Stimulated activated CD4-positive, alpha-beta T cell treated with anti-CD3 and anti-CD28 coated beads, Interleukin-12 subunit alpha, Interleukin-12 subunit beta, amount 100 ng/mL, for 24 hours (primary cell): ENCODE results near the gene PKLR.

ENCODE experiments used
- DNase-seq, 2 experiments: peaks; one replicate each; pipeline ENCODE4 v3.0.0-alpha.2; 2020; ENCODE audit warnings: low read depth in 2 of 2

The PKLR gene

DNA sequence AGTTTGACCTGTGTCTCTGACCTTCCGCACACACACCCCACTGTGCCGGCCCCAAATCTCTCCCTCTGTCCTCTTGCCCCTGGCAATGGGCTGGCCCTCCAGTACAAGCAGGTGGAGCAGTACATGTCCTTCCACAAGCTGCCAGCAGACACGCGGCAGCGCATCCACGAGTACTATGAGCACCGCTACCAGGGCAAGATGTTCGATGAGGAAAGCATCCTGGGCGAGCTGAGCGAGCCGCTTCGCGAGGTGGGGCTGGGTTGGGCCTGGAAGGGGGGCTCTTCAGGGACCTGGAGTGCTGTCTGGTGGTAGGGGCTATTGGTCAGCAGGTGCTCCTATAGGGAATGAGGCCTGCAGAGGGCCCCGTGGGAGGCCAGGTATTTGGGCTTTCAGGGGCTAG lies 16.2 kb downstream of the PKLR start:
- DNase-seq = no peak

GRCh38 chr1:155284476-155284875 lies 16.8 kb downstream of the PKLR start:
- DNase-seq = no peak

GRCh38 chr1:155282488-155283091 lies 18.6 kb downstream of the PKLR start:
- no peak for DNase-seq

GRCh38 chr1:155279268-155279667 lies 22.0 kb downstream of the PKLR start:
- DNase-seq = no peak

- DNase-seq = no peak
Observed at GRCh38 chr1:155278689-155279160, 22.5 kb downstream of the PKLR start.

DNA sequence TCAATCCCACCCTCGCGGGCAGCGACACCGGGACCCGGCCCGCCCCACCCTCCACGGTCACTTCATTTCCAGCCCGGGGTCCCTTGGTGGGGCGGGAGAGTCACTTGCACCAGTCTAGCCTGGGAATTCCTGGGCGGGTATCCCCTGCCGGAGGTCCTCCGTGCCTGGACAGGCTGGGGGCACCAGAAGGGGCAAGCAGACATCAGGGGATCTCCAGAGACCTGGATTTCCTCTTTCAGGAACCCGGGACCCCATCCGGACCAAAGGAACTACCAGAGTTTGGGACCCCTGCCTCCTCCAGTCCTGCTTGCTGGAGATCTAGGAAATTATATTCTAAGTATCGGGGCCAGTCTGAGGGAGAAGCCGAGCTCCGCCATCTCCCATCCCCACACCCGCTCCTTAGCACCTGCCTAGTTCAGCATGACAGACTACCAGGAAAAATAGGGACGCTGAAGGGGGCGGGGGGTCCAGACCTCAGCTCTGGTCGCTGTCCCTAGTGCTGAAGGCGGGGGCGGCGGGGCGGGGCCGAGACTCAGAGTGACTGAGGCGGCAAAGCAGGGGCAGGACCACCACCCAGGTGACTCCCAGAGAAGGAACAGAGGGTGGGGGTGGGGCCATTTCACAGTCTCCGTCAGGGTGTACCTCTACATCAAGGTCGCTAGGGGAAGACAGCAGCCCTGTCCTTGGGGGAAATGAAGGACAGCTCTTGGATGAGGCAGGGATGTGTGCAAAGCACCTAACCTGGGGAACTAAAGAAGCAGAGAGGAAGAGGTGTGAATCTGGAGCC lies 23.1 kb downstream of the PKLR start:
- peak in 1 of 2 experiments; percentile 70 for DNase-seq

- DNase-seq = peak; percentile 91 to 98
Observed at GRCh38 chr1:155277070-155277901, 24.0 kb downstream of the PKLR start, which contains the start of gene HCN3. TSS of gene HCN3 (plus strand) at chr1:155277463. CDS start at chr1:155277591, 128 bp downstream.

DNA sequence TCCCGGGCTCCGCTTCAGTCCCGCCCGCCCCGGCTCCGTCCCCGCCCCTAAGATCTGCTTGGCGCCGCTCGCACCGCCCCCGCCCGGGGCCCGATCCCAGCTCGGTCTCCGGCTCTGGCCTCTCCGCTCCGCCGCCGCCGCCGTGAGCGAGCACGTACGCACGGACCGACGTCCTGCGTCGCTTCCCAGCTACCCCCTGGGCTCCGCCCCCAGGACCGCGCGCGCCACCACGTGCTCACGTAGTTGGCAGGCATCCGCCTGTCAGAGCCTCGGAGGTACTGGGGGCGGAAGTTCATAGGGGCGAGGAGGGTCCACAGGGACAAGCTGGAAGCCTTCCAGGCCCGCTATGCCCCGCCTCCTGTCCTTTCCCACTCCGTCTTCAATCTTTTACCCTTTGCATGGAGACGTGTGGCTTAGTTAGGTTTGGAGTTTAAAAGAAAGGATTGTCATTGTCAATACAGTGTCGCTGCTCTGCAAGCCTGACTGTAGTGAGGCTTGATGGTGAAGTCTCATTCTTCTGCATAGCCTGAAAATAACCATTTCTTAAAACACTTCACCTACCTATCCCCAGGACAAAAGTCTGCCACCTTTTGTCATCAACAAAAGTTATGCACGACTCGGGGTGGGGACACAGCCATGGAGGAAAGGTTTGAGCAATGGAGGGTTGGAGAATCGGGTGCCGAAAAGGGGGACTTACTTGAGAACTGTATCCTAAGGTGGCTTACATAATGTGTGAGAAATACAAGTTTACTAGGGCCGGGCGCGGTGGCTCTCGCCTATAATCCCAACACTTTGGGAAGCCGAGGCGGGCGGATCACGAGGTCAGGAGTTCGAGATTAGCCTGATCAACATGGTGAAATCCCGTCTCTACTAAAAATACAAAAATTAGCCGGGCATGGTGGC lies 27.6 kb downstream of the PKLR start, which contains the start of gene CLK2:
Gene CLK2 (minus strand): TSS at position 162 of the 903 bp plus-strand sequence. CDS start 2,527 bp downstream, outside the sequence.
- peak; percentile 94 to 97 for DNase-seq

GRCh38 chr1:155272466-155273342 lies 28.5 kb downstream of the PKLR start:
- no peak for DNase-seq

GRCh38 chr1:155269381-155269780 lies 31.9 kb downstream of the PKLR start:
- no peak for DNase-seq

GRCh38 chr1:155268630-155269029 lies 32.6 kb downstream of the PKLR start:
- no peak for DNase-seq

GRCh38 chr1:155267373-155267772 lies 33.9 kb downstream of the PKLR start:
- DNase-seq = no peak

DNA sequence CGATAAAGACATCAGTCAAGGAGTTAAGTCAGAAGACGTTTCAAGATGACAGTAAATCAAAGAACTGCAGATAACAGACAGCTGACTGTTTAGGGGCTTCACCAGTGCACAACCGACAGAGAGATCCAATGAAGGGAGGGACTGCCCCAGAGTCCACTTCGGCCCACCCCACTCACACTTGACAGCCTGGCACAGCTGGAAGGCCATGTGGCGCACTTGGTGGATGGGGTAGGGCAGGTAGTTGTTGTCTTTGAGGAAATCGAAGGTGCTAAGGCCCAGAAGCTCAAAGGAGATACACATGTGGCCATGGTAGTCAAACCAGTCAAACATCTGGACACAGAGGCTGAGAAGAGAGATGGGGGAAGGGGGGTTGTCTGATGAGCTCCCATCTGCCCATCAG lies 34.7 kb downstream of the PKLR start:
- DNase-seq = no peak

DNA sequence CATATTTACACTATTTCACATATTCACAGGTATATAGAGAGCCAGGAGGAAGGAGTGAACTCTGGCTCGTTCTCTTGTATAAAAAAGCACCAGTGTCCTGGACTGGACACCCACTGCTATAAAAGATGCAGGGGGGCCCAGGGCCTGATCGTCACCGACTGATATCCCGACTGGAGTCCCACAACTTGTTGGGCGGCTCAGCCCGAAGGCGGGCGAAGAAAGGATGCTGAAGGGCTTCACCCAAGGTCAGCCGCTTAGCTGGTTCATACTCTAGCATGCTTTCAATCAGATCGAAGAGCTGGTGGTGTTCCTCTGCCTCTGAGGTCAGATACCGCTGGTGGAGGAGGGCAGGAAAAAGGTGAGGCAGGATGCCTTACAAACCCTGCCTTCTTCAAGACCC lies 38.2 kb downstream of the PKLR start:
- DNase-seq = no peak

DNA sequence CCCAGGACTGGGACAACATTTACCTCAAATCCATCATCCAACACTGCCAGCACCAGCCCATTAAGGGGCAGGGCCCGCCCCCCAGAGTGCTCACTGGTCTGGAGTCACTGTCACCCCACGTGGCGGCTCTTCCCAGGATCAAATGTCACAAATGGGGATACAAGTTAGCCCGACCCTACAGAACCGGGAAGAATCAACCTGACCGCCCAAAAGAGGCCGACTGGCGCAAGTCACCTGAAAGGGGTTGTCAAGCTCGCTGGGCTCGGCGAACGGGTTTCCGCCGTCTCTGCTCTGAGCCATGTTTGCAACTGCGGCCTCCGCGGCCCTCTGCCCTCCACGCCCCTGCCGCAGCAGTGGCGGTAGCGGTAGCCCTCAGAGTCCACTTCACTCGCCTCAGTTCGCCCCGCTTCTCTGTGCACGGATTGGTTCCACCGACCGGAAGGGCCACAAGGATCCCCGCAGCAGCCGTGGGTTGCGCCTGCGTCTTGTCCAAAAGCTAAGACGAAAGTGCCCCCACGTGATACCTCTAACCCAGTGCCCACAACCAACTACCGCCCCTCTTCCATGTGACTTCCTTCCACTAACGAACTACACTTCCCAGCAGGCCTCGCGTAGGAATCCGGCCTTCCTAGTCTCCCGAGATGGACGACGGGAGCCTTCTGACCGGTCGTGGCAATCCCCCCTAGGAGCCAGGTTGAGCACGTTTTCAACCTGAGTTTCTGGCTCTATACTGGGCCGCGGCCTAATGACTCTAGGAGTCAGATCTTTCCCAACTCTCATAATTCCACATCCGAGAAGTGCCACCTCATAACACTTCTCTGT lies 39.2 kb downstream of the PKLR start, which contains the start of gene SCAMP3:
Gene SCAMP3 (minus strand): TSS at position 509 of the 822 bp plus-strand sequence. CDS start 209 bp downstream, at position 300.
- DNase-seq = peak; percentile 79 to 85

GRCh38 chr1:155261493-155261851 lies 39.8 kb downstream of the PKLR start:
- no peak for DNase-seq

- no peak for DNase-seq
Observed at GRCh38 chr1:155260276-155260675, 41.0 kb downstream of the PKLR start.

GRCh38 chr1:155256058-155256852 lies 45.0 kb downstream of the PKLR start:
- DNase-seq = no peak
